Fibroblast of villous mesenchyme (primary cell): ENCODE results near the gene SEMA5A. TPM values are rescaled to one million over a fixed set of nuclear protein-coding genes. Genes with fewer than 3 reads are reported as not detected.

Experiments
- DNase-seq: peaks from one replicate; pipeline ENCODE4 v3.0.0-alpha.2; 2010; ENCODE audit warnings: low read depth
- H3K4me3 ChIP-seq: 2 replicates; pipeline ENCODE4 v1.5.1; 2011; ENCODE audit warnings: low read depth, mild to moderate bottlenecking, low read length
- total RNA-seq: library from RNA; depleted of rRNA; stranded (reverse); fragments of >200 nt; gene quantifications from 2 replicates; pipeline ENCODE4 v1.2.3, GENCODE V29; 2012
- TF ChIP-seq, protein P1 (sequence below): IDR thresholded peaks from 2 replicates; pipeline ENCODE4 v1.5.1; 2012; ENCODE audit warnings: low read depth, mild to moderate bottlenecking, low read length; ENCODE audit not compliant: insufficient read depth

Gene SEMA5A
- total RNA-seq, 1 donor = 72.5 TPM

DNA sequence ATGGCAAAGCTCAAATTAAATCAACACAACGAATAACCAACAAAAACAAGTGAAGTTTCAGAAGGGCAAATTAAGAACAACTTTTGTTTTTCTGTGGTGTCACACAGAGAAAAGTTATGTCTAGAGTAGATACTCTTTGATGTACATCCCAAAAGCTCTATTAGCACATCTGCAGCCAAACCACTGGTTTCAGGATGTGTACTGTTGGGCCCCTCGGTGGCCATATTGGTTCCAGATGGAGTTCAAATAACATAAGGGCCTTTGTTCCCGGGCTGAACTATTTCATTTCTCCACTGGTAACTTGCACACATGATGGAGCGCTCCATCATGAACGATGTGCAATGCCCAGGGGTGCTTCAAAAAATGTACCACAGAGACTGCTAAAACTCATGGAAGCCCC is 126.1 kb downstream of the SEMA5A start:
- TF ChIP-seq, protein P1, sequence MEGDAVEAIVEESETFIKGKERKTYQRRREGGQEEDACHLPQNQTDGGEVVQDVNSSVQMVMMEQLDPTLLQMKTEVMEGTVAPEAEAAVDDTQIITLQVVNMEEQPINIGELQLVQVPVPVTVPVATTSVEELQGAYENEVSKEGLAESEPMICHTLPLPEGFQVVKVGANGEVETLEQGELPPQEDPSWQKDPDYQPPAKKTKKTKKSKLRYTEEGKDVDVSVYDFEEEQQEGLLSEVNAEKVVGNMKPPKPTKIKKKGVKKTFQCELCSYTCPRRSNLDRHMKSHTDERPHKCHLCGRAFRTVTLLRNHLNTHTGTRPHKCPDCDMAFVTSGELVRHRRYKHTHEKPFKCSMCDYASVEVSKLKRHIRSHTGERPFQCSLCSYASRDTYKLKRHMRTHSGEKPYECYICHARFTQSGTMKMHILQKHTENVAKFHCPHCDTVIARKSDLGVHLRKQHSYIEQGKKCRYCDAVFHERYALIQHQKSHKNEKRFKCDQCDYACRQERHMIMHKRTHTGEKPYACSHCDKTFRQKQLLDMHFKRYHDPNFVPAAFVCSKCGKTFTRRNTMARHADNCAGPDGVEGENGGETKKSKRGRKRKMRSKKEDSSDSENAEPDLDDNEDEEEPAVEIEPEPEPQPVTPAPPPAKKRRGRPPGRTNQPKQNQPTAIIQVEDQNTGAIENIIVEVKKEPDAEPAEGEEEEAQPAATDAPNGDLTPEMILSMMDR = no peak
- DNase-seq = no peak
- no peak overlapping the region for H3K4me3 ChIP-seq

DNA sequence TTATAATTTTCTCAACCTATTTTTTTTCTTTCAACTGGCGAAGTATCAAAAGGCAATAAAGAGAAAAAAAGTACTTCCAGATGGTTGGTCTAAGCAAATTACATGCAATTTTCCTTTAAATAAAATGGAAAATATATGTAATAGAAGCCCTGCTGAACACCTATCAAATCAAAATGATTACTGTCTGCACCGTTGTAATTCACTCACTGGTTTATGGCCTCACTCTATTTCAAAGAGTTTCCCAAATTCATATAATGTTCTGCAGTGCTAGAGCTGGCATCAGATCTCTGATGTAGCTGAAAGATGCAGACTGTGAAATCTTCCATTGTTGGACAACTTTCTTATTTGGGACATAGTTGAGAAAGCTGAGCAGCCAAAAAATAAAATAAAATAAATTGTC is 130.3 kb downstream of the SEMA5A start:
- no peak for DNase-seq
- TF ChIP-seq, protein P1 = no peak
- H3K4me3 ChIP-seq = no peak overlapping the region

DNA sequence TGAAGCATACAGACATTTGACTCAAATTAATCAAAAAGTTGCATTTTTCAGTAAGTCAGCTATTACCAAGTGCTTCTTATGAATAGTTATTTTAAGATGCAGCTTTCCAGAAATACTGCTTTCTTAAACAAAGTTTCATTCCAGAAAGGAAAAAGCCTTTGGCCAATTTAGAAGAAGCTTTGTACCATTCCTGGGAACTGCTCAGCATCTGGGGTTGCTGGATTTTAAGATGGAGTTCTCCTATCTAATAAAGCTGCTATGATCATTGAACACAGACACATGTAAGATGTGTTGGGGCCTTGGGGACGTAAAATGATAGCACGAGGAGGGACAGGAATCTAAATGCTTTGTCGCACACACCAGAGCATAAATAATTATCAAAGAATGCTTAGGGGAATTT is 130.8 kb downstream of the SEMA5A start:
- TF ChIP-seq, protein P1 = no peak
- no peak for DNase-seq
- H3K4me3 ChIP-seq = no peak overlapping the region

DNA sequence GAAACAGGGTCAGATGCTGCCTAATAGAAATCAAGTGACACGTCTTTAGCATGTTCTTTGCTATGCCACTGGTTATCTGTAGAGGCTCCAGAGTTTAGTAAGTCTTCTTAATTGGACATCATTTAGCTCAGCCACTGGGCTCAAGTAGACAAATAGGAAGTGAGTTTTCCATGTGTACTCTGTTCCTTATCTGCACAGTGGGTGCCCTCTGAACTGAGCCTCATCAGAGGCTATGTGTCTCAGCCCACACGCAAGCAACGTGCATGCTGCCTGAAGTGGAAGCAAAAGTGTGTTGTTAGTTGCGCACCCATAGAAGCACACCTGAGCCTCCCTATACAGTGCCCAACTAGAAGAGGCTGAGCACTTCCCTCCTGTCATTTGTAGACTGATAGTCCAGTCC is 134.7 kb downstream of the SEMA5A start:
- DNase-seq = no peak
- H3K4me3 ChIP-seq = no peak overlapping the region
- TF ChIP-seq, protein P1 = no peak

DNA sequence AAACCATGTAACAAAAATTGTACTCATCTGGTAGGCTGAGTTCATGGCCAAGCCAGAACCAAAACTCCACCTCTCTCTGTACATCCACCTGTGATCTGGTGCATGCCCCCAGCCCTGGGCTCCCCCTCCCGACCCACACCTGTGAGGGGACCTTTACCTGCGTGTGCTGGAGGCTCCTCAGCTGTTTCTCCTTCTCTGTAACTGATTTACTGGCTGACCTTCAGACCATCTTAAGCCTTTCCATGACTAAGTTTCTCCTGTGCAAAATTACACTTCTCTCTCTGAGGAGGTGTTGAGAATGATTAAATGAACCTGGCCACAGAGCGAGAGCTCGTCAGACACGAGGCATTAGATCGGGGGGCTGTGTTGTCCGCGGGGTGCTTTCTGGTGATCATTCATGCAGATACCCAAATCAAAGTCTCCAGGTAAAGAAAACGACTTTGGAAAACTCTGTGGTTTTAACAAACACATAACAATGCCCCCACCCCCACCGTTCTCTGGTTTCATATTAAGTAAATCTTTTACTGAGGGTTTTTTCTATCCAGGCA is 136.4 kb downstream of the SEMA5A start:
- TF ChIP-seq, protein P1 = no peak
- H3K4me3 ChIP-seq = no peak overlapping the region
- DNase-seq = no peak

DNA sequence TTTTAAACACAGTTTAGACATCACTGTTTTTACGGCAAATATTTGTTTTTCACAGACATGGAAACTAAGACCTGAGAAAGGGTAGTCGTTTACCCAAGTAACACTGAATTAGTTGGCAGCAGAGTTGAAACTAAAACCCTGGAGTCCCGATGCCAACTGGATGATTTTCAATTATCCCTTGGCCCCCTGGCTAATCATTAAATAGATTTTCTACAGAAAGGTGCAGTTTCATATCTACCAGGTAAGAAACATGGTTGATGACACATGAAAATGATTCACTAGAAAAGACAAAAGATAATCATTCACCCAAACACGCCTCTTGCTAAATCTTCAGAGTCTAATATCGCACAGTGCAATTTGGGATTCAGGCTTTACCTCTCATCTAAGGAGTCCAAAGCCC is 136.9 kb downstream of the SEMA5A start:
- DNase-seq = no peak
- TF ChIP-seq, protein P1 = no peak
- H3K4me3 ChIP-seq = no peak overlapping the region

DNA sequence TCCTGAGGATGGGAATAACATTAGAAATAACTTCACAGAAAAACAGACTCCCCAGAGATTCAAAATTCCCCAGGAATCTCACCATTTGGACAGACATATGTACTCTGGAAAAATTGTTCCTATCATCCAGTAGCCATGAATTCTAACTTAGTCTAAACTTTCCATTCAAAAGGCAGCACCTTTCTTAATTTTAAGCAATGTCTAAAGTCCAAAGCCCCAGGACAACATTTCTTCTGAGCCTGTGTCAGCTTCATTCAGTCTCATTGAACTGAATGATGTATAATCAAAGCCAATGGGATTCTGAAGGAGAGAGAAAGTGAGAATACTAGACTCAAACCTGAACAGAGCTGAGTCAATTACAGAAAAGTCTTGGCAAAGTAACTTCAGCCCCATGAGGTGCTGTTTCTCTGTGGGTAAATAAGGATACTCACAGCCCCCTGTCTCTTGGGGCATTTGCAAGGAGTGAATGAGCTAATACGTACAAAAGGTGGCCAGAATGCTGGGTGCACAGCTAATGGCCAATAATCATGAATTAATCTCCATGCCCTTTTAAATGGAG is 140.6 kb downstream of the SEMA5A start:
- no peak for DNase-seq
- TF ChIP-seq, protein P1 = no peak
- H3K4me3 ChIP-seq = no peak overlapping the region
